Brain microvascular endothelial cell (primary cell): ENCODE results near the gene CRYBB2.

Experiments used
- DNase-seq: peaks from one replicate; pipeline ENCODE4 v3.0.0-alpha.2; 2020
- H3K27ac ChIP-seq: fragments of 250-450 bp; sonication (Bioruptor Pico); 2 replicates; pipeline ENCODE4 v1.5.1; 2020; ENCODE audit warnings: mild to moderate bottlenecking, moderate library complexity
- H3K27me3 ChIP-seq: fragments of 250-450 bp; sonication (Bioruptor Pico); replicated peaks from 2 replicates; pipeline ENCODE4 v1.5.1; 2020; ENCODE audit warnings: mild to moderate bottlenecking
- H3K36me3 ChIP-seq: fragments of 250-450 bp; sonication (Bioruptor Pico); replicated peaks from 2 replicates; pipeline ENCODE4 v1.5.1; 2020; ENCODE audit warnings: mild to moderate bottlenecking
- H3K4me3 ChIP-seq: 2 replicates; pipeline ENCODE4 v1.5.1; 2011; ENCODE audit warnings: low read depth, mild to moderate bottlenecking, control low read depth, low read length, moderate library complexity
- CTCF ChIP-seq: IDR thresholded peaks from 2 replicates; pipeline ENCODE4 v1.5.1; 2011; ENCODE audit warnings: low read depth, mild to moderate bottlenecking, moderate library complexity, low read length, control low read depth, inconsistent platforms; ENCODE audit errors: missing control alignments
- in situ Hi-C: cut with HindIII; loops from 2 replicates; pipeline ENCODE4 v1.10.0; 2017; ENCODE audit warnings: low sequenced_read_pairs, low pct_ligation_motif_present

CRYBB2 gene

GRCh38 chr22:25207553-25208157, 11.8 kb upstream of the CRYBB2 start:
- H3K4me3 ChIP-seq = no peak overlapping the region
- H3K27me3 ChIP-seq = no peaks in the 10 kb centered on the region
- in situ Hi-C loops = no loop called here
- TF ChIP-seq CTCF = no peak
- DNase-seq = no peak
- no peak overlapping the region for H3K27ac ChIP-seq
- H3K36me3 ChIP-seq = no peaks in the 10 kb centered on the region

- Histone ChIP-seq H3K36me3 (no peaks in the 10 kb centered on the region), H3K27me3 (no peaks in the 10 kb centered on the region), H3K27ac (no peak overlapping the region), H3K4me3 (no peak overlapping the region)
- in situ Hi-C loops = no loop called here
- no peak for TF ChIP-seq CTCF
- no peak for DNase-seq
These were observed 11.1 kb upstream of the CRYBB2 start for GRCh38 chr22:25208328-25208727.

GRCh38 chr22:25208743-25209505, 10.5 kb upstream of the CRYBB2 start:
- no peaks in the 10 kb centered on the region for H3K36me3 ChIP-seq
- no peaks in the 10 kb centered on the region for H3K27me3 ChIP-seq
- H3K4me3 ChIP-seq = no peak overlapping the region
- no peak overlapping the region for H3K27ac ChIP-seq
- DNase-seq = no peak
- no peak for TF ChIP-seq CTCF
- in situ Hi-C loops = no loop called here

- in situ Hi-C loops = no loop called here
- Histone ChIP-seq H3K27me3 (no peaks in the 10 kb centered on the region), H3K4me3 (no peak overlapping the region), H3K27ac (no peak overlapping the region), H3K36me3 (no peaks in the 10 kb centered on the region)
- DNase-seq = no peak
- no peak for TF ChIP-seq CTCF
These were observed 8.6 kb upstream of the CRYBB2 start for GRCh38 chr22:25210793-25211192.

GRCh38 chr22:25212337-25212736, 7.1 kb upstream of the CRYBB2 start:
- H3K27me3 ChIP-seq = no peaks in the 10 kb centered on the region
- no peak overlapping the region for H3K4me3 ChIP-seq
- H3K36me3 ChIP-seq = no peaks in the 10 kb centered on the region
- no peak for DNase-seq
- TF ChIP-seq CTCF = no peak
- no peak overlapping the region for H3K27ac ChIP-seq
- in situ Hi-C loops = no loop called here
